PC-9 (cell line): Measurements from ENCODE around the gene RAMACL. TPM values are rescaled to one million over a fixed set of nuclear protein-coding genes. Genes with fewer than 3 reads are reported as not detected.

Experiments
- BruUV-seq: library from RNA; stranded (reverse); fragments of 400-500 nt; replicated peaks from 2 replicates; lab custom pipeline; 2021; lab: Mats Ljungman, UMichigan
- CTCF ChIA-PET: fragments of 300-600 bp; sonication (Branson Sonifier 250); formaldehyde crosslinking; loops from one replicate; lab custom pipeline; 2022; ENCODE audit warnings: antibody characterized with exemption; lab: Charles Lee
- POLR2A ChIA-PET: fragments of 300-600 bp; sonication (Branson Sonifier 250); formaldehyde crosslinking; loops from one replicate; lab custom pipeline; 2022; ENCODE audit warnings: antibody characterized with exemption; ENCODE audit not compliant: unreplicated experiment; lab: Charles Lee
- DNase-seq, 2 experiments: peaks; one replicate each; pipeline versions ENCODE4 v3.0.0 to v3.0.0-alpha.2; 2015 to 2022; ENCODE audit warnings: mixed read lengths in 1 of 2
- H2AFZ ChIP-seq: fragments of 200-600 bp; sonication (generic); 2 replicates; pipeline ENCODE4 v1.8.1; 2017; ENCODE audit warnings: antibody characterized with exemption
- H3F3A ChIP-seq: fragments of 200-600 bp; sonication (generic); 2 replicates; pipeline ENCODE4 v1.8.1; 2017; ENCODE audit warnings: antibody characterized with exemption, mild to moderate bottlenecking, low read depth; ENCODE audit not compliant: insufficient read depth
- H3K27ac ChIP-seq: fragments of 200-600 bp; sonication (generic); 2 replicates; pipeline ENCODE4 v1.6.1; 2016; ENCODE audit warnings: mixed run types
- H3K27me3 ChIP-seq: fragments of 200-600 bp; sonication (generic); 2 replicates; pipeline ENCODE4 v1.6.1; 2016; ENCODE audit warnings: low read depth, mixed run types; ENCODE audit not compliant: insufficient read depth
- H3K36me3 ChIP-seq: fragments of 200-600 bp; sonication (generic); 2 replicates; pipeline ENCODE4 v1.6.1; 2016; ENCODE audit warnings: low read depth, mixed run types
- H3K4me1 ChIP-seq: fragments of 200-600 bp; sonication (generic); replicated peaks from 2 replicates; pipeline ENCODE4 v1.6.1; 2016; ENCODE audit warnings: mixed run types; ENCODE audit not compliant: insufficient read depth
- H3K4me2 ChIP-seq: fragments of 200-600 bp; sonication (generic); 2 replicates; pipeline ENCODE4 v1.6.1; 2017; ENCODE audit warnings: mixed run types
- H3K4me3 ChIP-seq: fragments of 200-600 bp; sonication (generic); 2 replicates; pipeline ENCODE4 v1.6.1; 2016; ENCODE audit warnings: mixed run types
- H3K79me2 ChIP-seq: fragments of 200-600 bp; sonication (generic); 2 replicates; pipeline ENCODE4 v1.6.1; 2017; ENCODE audit warnings: low read depth, mixed run types
- H3K9me2 ChIP-seq: fragments of 200-600 bp; sonication (generic); 2 replicates; pipeline ENCODE4 v1.8.1; 2017; ENCODE audit warnings: mild to moderate bottlenecking; ENCODE audit not compliant: insufficient read depth
- H3K9me3 ChIP-seq: fragments of 200-600 bp; sonication (generic); 2 replicates; pipeline ENCODE4 v1.8.1; 2016; ENCODE audit warnings: low read depth; ENCODE audit not compliant: insufficient read depth
- H4K20me1 ChIP-seq: fragments of 200-600 bp; sonication (generic); 2 replicates; pipeline ENCODE4 v1.8.1; 2017; ENCODE audit not compliant: insufficient read depth
- EZH2 ChIP-seq: fragments of 200-600 bp; sonication (generic); IDR thresholded peaks from 2 replicates; pipeline ENCODE4 v1.8.0; 2017; ENCODE audit warnings: antibody characterized with exemption, low read depth
- intact Hi-C: fragments of 100-400 bp; cut with micrococcal nuclease; formaldehyde crosslinking; loops from one replicate; pipeline ENCODE4 v1.10.0; 2022; ENCODE audit not compliant: unreplicated experiment
- total RNA-seq: library from RNA; stranded (reverse); gene quantifications from 2 replicates; pipeline ENCODE4 v1.2.3, GENCODE V29; 2021
- TF ChIP-seq, protein P1 (sequence below): fragments of 200-600 bp; sonication (generic); conservative IDR thresholded peaks from 2 replicates; pipeline ENCODE4 v1.6.1; 2017; ENCODE audit warnings: mixed run types, antibody characterized with exemption, mild to moderate bottlenecking, moderate library complexity

RAMACL gene
- total RNA-seq, 1 experiment from 2014 or later = 0.52 TPM

DNA sequence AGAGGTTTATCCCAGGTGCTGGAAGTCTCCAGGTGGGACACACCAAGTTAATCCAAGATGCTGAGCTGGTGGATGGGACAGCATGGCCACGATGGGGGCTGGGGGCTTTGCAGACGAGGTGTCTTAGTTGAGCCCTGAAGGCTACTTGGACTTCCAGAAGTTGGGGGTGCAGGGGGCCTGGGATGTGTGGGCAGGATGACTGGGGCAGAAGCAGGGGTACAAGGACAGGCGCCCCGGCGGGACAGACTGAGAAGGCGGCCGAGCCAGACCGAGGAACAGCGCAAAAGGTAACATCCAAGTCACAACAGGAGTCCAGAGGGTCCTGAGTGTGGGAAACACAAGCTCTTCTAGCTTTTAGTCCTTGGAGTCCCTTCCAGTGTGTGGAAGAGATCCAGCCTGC is 23.8 kb downstream of the RAMACL start:
- H3K4me2 ChIP-seq = no peak overlapping the region
- CTCF ChIA-PET = no interaction called here
- no peaks in the 10 kb centered on the region for H4K20me1 ChIP-seq
- no peaks in the 10 kb centered on the region for H3K9me3 ChIP-seq
- peaks cover 5% of the 10 kb centered on the region; the same call in 1 of the 2 replicates for H3F3A ChIP-seq
- POLR2A ChIA-PET = no interaction called here
- H3K79me2 ChIP-seq = no peaks in the 10 kb centered on the region
- peaks cover 8% of the 10 kb centered on the region for H3K4me1 ChIP-seq
- H3K9me2 ChIP-seq = no peaks in the 10 kb centered on the region
- BruUV-seq = no TSS peak
- no peak for TF ChIP-seq EZH2
- TF ChIP-seq, protein P1, sequence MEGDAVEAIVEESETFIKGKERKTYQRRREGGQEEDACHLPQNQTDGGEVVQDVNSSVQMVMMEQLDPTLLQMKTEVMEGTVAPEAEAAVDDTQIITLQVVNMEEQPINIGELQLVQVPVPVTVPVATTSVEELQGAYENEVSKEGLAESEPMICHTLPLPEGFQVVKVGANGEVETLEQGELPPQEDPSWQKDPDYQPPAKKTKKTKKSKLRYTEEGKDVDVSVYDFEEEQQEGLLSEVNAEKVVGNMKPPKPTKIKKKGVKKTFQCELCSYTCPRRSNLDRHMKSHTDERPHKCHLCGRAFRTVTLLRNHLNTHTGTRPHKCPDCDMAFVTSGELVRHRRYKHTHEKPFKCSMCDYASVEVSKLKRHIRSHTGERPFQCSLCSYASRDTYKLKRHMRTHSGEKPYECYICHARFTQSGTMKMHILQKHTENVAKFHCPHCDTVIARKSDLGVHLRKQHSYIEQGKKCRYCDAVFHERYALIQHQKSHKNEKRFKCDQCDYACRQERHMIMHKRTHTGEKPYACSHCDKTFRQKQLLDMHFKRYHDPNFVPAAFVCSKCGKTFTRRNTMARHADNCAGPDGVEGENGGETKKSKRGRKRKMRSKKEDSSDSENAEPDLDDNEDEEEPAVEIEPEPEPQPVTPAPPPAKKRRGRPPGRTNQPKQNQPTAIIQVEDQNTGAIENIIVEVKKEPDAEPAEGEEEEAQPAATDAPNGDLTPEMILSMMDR = no peak
- intact Hi-C loops = no loop called here
- no peaks in the 10 kb centered on the region for H3K27me3 ChIP-seq
- no peaks in the 10 kb centered on the region for H3K36me3 ChIP-seq
- DNase-seq = no peak
- no peak overlapping the region for H3K4me3 ChIP-seq
- no peak overlapping the region for H3K27ac ChIP-seq
- no peak overlapping the region for H2AFZ ChIP-seq

DNA sequence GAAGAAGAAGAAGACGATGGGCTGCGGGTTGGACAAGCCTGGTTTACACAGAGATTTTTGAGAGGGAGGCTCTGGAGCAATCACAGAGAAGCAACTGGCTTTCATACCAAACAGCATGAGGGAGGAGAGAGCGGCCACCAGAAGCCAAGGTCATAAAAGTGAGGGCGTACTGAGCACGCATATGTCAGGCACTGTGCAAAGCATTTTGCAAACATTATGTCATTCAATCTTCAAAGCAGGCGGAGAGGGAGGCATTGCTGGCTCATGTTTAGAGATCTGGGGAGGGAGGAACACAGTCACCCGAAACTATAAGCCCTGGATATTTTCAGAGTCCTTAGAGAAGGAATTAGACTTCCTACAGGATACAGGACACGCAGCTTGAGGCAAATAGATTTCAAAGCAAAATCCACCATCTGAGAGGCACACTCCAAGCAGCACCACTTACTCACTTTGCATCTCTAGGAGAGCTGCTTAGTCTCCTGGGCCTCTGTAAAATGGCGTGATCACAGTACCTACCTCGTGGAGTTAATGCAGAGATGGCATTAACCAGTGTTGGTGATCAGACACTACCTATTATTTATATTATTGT is 24.6 kb downstream of the RAMACL start:
- Histone ChIP-seq H2AFZ (no peak overlapping the region), H3F3A (peaks cover 12% of the 10 kb centered on the region; the same call in 1 of the 2 replicates), H3K36me3 (no peaks in the 10 kb centered on the region), H4K20me1 (no peaks in the 10 kb centered on the region), H3K9me2 (no peaks in the 10 kb centered on the region), H3K9me3 (no peaks in the 10 kb centered on the region), H3K4me3 (no peak overlapping the region), H3K4me2 (no peak overlapping the region), H3K27ac (no peak overlapping the region), H3K27me3 (no peaks in the 10 kb centered on the region), H3K79me2 (no peaks in the 10 kb centered on the region), H3K4me1 (peaks cover 15% of the 10 kb centered on the region)
- ChIA-PET POLR2A (no interaction called here), CTCF (no interaction called here)
- no peak for DNase-seq
- intact Hi-C loops = no loop called here
- no TSS peak for BruUV-seq
- no peak for TF ChIP-seq EZH2

DNA sequence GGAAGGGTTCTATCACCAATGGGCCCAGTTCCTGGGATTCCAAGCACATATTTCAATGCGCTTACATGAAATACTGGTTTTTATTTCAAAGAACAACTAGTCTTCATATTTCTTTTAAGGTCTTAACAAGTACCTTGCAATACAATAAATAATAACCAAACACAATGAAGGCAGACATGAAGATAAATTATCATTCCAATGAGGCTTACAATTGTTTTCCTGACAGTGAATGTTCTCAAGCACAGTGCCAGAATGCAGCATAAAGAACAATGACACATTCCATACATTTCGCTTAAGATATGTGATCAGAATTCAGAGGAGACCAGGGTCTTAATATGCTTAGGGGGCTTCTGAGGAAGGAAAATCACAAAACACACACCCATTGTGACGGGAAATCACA is 26.3 kb downstream of the RAMACL start:
- TF ChIP-seq, protein P1 = no peak
- no peak for TF ChIP-seq EZH2
- no peak overlapping the region for H2AFZ ChIP-seq
- H3K4me3 ChIP-seq = no peak overlapping the region
- H3K4me2 ChIP-seq = no peak overlapping the region
- DNase-seq = no peak
- no peaks in the 10 kb centered on the region for H3K9me2 ChIP-seq
- POLR2A ChIA-PET = no interaction called here
- H3K9me3 ChIP-seq = no peaks in the 10 kb centered on the region
- H4K20me1 ChIP-seq = no peaks in the 10 kb centered on the region
- peaks cover 26% of the 10 kb centered on the region for H3F3A ChIP-seq
- H3K79me2 ChIP-seq = peaks cover 7% of the 10 kb centered on the region; the same call in 1 of the 2 replicates
- CTCF ChIA-PET = no interaction called here
- peaks cover 30% of the 10 kb centered on the region for H3K4me1 ChIP-seq
- no peak overlapping the region for H3K27ac ChIP-seq
- no peaks in the 10 kb centered on the region for H3K36me3 ChIP-seq
- BruUV-seq = no TSS peak
- intact Hi-C loops = no loop called here
- no peaks in the 10 kb centered on the region for H3K27me3 ChIP-seq

DNA sequence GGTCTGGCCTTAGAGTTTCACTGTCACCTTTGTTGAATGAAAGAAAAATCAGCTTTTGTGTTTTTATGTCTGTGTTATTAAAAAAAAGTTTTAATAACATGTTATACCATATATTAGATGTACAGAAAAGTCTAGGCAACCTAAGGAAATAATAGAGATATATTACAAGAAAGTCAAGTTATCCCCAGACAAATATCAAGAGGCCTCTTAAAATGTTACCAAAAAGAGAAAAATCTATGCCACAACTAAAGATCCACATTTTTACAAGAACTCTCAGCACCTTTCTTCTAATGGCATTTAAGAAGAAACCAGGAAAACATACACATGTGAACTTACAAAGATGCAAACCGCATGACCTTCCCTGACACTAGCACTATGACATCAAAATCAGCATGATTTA is 26.8 kb downstream of the RAMACL start:
- intact Hi-C loops = no loop called here

More for the DNA sequence above, 26.8 kb downstream of the RAMACL start:
- no peak overlapping the region for H3K4me3 ChIP-seq
- no TSS peak for BruUV-seq
- H3K36me3 ChIP-seq = no peaks in the 10 kb centered on the region
- peaks cover 34% of the 10 kb centered on the region for H3K4me1 ChIP-seq
- DNase-seq = no peak
- H4K20me1 ChIP-seq = no peaks in the 10 kb centered on the region
- H3K9me2 ChIP-seq = no peaks in the 10 kb centered on the region
- peaks cover 26% of the 10 kb centered on the region for H3F3A ChIP-seq
- H3K9me3 ChIP-seq = no peaks in the 10 kb centered on the region
- POLR2A ChIA-PET = no interaction called here
- no peak overlapping the region for H2AFZ ChIP-seq
- CTCF ChIA-PET = no interaction called here
- no peaks in the 10 kb centered on the region for H3K27me3 ChIP-seq
- no peak overlapping the region for H3K4me2 ChIP-seq
- no peak for TF ChIP-seq EZH2
- TF ChIP-seq, protein P1 = no peak
- H3K79me2 ChIP-seq = peaks cover 7% of the 10 kb centered on the region; the same call in 1 of the 2 replicates
- H3K27ac ChIP-seq = no peak overlapping the region
